HT1080 (cell line): Measurements from ENCODE around the gene CX3CR1. TPM values are rescaled to one million over a fixed set of nuclear protein-coding genes. Genes with fewer than 3 reads are reported as not detected.
A peak's percentile ranks its signal among the peaks of the same experiment; 100 is the strongest.
"Not testable (repeated sequence)": the region's sequence is repeated elsewhere in the genome, so short reads cannot be mapped to it uniquely, and the experiment has no call there.

Experiments
- DNase-seq: peaks from one replicate; pipeline ENCODE4 v3.0.0-alpha.2; 2015; ENCODE audit warnings: low read depth
- polyA plus RNA-seq, 2 experiments: library from polyadenylated mRNA; depleted of rRNA; stranded (reverse); fragments of >200 nt; gene quantifications; 2 replicates each; pipeline ENCODE4 v1.2.3, GENCODE V29; 2015
- total RNA-seq: library from RNA; depleted of rRNA; stranded (reverse); fragments of >200 nt; shearing (Covaris generic); gene quantifications from 2 replicates; pipeline ENCODE4 v1.2.3, GENCODE V29; 2014; rRNA removed

CX3CR1 gene, protein sequence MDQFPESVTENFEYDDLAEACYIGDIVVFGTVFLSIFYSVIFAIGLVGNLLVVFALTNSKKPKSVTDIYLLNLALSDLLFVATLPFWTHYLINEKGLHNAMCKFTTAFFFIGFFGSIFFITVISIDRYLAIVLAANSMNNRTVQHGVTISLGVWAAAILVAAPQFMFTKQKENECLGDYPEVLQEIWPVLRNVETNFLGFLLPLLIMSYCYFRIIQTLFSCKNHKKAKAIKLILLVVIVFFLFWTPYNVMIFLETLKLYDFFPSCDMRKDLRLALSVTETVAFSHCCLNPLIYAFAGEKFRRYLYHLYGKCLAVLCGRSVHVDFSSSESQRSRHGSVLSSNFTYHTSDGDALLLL
- total RNA-seq = not detected in 2 replicates
- polyA plus RNA-seq (2015; cell fraction: cytosol; rRNA removed) = not detected in 2 replicates
- not detected in 2 replicates for polyA plus RNA-seq (2015; cell fraction: nucleus; rRNA removed)

- no peak for DNase-seq
Measured at GRCh38 chr3:39279745-39280517, at the start of gene CX3CR1. CX3CR1 (minus strand) TSS chr3:39280036; CDS start chr3:39266509, 13,527 bp downstream.

- no peak for DNase-seq
Measured at GRCh38 chr3:39329493-39329892, 49.7 kb upstream of the CX3CR1 start, which contains the start of gene CCR8. CCR8 (plus strand) TSS chr3:39329709; CDS start chr3:39332332, 2,623 bp downstream.

GRCh38 chr3:39327746-39328349 is 48.0 kb upstream of the CX3CR1 start:
- DNase-seq = no peak

- DNase-seq = no peak
Measured at GRCh38 chr3:39327053-39327745, 47.4 kb upstream of the CX3CR1 start.

DNA sequence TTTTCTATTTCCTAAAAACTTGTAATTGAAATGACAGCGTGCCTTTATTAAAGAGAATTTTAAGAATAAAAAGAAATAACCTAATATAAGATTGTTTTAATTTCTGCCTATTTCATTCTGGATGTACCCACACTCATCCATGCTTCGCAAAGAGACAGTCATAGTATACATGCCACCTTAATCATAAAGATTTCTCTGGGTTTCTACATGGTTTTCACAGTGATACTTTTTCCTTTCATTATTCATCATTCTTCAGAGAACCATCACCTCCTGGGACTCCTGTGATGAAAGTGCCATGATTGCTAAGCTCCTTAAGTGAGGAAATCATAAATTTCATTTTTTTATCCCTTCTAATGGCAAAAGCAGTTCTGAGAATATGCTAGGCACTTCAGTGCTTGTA is 45.4 kb upstream of the CX3CR1 start:
- no peak for DNase-seq

- no peak for DNase-seq
Measured at GRCh38 chr3:39323494-39323893, 43.7 kb upstream of the CX3CR1 start.

GRCh38 chr3:39322936-39323335 is 43.1 kb upstream of the CX3CR1 start:
- DNase-seq = no peak

DNA sequence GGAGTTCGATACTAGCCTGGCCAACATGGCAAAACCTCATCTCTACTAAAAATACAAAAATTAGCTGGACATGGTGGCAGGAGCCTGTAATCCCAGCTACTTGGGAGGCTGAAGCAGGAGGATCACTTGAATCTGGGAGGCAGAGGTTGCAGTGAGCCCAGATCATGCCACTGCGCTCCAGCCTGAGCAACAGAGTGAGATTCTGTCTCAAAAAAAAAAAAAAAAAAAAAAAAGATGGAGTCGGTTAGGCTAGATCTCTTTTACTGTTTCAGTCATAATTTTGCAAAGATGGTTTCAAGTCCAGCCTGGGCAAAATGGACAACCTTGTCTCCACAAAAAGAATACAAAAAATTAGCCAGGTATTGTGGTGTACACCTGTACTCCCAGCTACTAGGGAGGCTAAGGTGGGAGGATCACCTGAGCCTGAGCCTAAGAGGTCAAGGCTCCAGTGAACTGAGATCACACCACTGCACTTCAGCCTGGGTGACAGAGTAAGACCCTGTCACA is 42.4 kb upstream of the CX3CR1 start:
- not testable (repeated sequence) for DNase-seq

- peak; percentile 39 for DNase-seq
Measured at GRCh38 chr3:39321574-39321983, 41.7 kb upstream of the CX3CR1 start.

- no peak for DNase-seq
Measured at GRCh38 chr3:39319249-39319648, 39.4 kb upstream of the CX3CR1 start.

DNA sequence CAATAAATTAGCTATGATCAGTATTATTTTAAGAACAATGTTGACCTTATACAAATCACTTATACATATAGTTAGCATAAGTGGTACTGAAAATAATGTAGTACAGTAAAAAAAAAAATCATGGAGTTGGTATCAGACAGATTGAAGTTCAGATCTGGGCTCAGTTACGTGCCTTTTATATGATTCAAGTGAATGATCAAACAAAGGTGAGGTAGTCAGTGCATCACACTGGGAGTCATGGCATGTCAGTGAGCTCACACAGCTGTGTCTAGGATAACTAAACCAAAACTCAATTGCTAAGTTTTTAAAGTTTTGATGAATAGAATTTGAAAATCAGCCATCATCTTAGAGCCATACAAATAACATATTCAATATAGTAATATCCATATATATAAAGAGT is 38.5 kb upstream of the CX3CR1 start:
- no peak for DNase-seq

GRCh38 chr3:39317571-39318169 is 37.8 kb upstream of the CX3CR1 start:
- DNase-seq = no peak

GRCh38 chr3:39315420-39315819 is 35.6 kb upstream of the CX3CR1 start:
- no peak for DNase-seq

- no peak for DNase-seq
Measured at GRCh38 chr3:39313289-39313688, 33.5 kb upstream of the CX3CR1 start.

GRCh38 chr3:39302178-39302577 is 22.3 kb upstream of the CX3CR1 start:
- no peak for DNase-seq

GRCh38 chr3:39299279-39299678 is 19.4 kb upstream of the CX3CR1 start:
- DNase-seq = no peak

DNA sequence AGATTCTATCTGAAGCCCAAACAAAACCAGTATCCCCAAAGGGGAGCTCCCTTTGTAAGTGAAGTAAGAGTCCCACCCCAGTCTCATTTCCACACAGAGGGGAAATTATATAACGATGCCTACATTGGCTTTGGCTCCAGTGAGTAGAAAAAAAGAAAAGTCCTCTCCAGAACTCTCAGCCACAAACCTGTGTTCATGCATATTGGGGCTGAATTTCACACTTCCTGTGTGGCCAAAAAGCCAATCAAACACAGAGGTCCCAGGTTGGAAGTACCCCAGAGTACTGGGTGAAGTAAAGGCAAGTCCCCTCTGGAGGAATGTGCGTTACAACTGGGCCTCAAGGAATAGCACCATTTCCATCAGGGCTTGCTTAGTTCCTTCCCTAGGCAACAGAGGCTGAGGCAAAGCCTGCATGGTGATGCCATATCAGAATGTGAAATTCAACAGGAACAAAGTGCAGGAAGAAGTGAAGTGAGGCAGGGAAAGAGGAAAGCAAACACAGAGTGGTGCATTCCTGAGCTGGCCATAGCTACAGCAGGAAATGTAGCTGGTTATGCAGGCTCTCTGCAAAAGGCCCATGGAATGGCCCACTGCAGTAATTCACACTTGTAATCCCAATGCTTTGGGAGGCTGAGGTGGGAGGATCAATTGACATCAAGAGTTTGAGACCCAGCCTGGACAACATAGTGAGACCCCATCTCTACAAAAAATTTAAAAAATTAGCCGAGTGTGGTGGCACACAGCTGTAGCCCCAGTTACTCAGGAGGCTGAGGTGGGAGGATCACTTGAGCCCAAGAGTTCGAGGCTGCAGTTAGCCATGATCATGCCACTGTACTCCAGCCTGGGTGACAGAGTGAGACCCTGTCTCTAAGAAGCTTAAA is 16.6 kb upstream of the CX3CR1 start:
- no peak for DNase-seq

- no peak for DNase-seq
Measured at GRCh38 chr3:39295184-39295775, 15.4 kb upstream of the CX3CR1 start.
